ENCODE results near the gene CSF3. TPM values are rescaled to one million over a fixed set of nuclear protein-coding genes. Genes with fewer than 3 reads are reported as not detected.
"Not testable (repeated sequence)": the region's sequence is repeated elsewhere in the genome, so short reads cannot be mapped to it uniquely, and the experiment has no call there.

The CSF3 gene
- total RNA-seq, 1 donor from 2014 or later: not detected

GRCh38 chr17:40005520-40005919, 9.7 kb upstream of the CSF3 start:
- no peak for DNase-seq (ENCODE audit: low read depth)
- H3K4me3 ChIP-seq (ENCODE audit: low read depth, low read length): no peak overlapping the region
- TF ChIP-seq CTCF (conservative IDR thresholded peaks at IDR 0.05; ENCODE audit: low read depth, low read length): no peak

GRCh38 chr17:40010946-40011500, 4.2 kb upstream of the CSF3 start:
- DNase-seq (ENCODE audit: low read depth): not testable (repeated sequence)

DNA sequence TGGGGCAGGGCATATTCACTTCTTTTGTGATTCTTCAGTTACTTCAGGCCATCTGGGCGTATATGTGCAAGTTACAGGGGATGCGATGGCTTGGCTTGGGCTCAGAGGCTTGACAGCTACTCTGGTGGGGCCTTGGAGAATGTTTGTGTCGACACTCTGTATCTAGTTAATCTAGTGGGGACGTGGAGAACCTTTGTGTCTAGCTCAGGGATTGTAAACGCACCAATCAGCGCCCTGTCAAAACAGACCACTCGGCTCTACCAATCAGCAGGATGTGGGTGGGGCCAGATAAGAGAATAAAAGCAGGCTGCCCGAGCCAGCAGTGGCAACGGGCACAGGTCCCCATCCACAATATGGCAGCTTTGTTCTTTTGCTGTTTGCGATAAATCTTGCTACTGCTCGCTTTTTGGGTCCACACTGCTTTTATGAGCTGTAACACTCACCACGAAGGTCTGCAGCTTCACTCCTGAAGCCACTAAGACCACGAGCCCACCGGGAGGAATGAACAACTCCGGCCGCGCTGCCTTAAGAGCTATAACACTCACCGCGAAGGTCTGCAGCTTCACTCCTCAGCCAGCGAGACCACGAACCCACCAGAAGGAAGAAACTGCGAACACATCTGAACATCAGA, 3.1 kb upstream of the CSF3 start:
- not testable (repeated sequence) for DNase-seq (ENCODE audit: low read depth); H3K4me3 ChIP-seq (ENCODE audit: low read depth, low read length)

More at GRCh38 chr17:40010946-40011500, 4.2 kb upstream of the CSF3 start:
- H3K4me3 ChIP-seq (ENCODE audit: low read depth, low read length): not testable (repeated sequence)

GRCh38 chr17:40014375-40014980, 762 bp upstream of the CSF3 start:
- no peak overlapping the region for H3K4me3 ChIP-seq (ENCODE audit: low read depth, low read length)
- no peak for TF ChIP-seq CTCF (conservative IDR thresholded peaks at IDR 0.05; ENCODE audit: low read depth, low read length)
- DNase-seq (ENCODE audit: low read depth): no peak

DNA sequence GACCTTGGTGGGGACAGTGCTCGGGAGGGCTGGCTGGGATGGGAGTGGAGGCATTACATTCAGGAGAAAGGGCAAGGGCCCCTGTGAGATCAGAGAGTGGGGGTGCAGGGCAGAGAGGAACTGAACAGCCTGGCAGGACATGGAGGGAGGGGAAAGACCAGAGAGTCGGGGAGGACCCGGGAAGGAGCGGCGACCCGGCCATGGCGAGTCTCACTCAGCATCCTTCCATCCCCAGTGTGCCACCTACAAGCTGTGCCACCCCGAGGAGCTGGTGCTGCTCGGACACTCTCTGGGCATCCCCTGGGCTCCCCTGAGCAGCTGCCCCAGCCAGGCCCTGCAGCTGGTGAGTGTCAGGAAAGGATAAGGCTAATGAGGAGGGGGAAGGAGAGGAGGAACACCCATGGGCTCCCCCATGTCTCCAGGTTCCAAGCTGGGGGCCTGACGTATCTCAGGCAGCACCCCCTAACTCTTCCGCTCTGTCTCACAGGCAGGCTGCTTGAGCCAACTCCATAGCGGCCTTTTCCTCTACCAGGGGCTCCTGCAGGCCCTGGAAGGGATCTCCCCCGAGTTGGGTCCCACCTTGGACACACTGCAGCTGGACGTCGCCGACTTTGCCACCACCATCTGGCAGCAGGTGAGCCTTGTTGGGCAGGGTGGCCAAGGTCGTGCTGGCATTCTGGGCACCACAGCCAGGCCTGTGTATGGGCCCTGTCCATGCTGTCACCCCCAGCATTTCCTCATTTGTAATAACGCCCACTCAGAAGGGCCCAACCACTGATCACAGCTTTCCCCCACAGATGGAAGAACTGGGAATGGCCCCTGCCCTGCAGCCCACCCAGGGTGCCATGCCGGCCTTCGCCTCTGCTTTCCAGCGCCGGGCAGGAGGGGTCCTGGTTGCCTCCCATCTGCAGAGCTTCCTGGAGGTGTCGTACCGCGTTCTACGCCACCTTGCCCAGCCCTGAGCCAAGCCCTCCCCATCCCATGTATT, 1.1 kb downstream of the CSF3 start:
- TF ChIP-seq CTCF (conservative IDR thresholded peaks at IDR 0.05; ENCODE audit: low read depth, low read length): no peak
- no peak for DNase-seq (ENCODE audit: low read depth)
- no peak overlapping the region for H3K4me3 ChIP-seq (ENCODE audit: low read depth, low read length)

DNA sequence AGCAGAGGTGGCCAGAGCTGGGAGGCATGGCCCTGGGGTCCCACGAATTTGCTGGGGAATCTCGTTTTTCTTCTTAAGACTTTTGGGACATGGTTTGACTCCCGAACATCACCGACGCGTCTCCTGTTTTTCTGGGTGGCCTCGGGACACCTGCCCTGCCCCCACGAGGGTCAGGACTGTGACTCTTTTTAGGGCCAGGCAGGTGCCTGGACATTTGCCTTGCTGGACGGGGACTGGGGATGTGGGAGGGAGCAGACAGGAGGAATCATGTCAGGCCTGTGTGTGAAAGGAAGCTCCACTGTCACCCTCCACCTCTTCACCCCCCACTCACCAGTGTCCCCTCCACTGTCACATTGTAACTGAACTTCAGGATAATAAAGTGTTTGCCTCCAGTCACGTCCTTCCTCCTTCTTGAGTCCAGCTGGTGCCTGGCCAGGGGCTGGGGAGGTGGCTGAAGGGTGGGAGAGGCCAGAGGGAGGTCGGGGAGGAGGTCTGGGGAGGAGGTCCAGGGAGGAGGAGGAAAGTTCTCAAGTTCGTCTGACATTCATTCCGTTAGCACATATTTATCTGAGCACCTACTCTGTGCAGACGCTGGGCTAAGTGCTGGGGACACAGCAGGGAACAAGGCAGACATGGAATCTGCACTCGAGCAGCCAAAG, 2.3 kb downstream of the CSF3 start:
- no peak for DNase-seq (ENCODE audit: low read depth)
- no peak overlapping the region for H3K4me3 ChIP-seq (ENCODE audit: low read depth, low read length)
- no peak for TF ChIP-seq CTCF (conservative IDR thresholded peaks at IDR 0.05; ENCODE audit: low read depth, low read length)

- TF ChIP-seq CTCF (conservative IDR thresholded peaks at IDR 0.05; ENCODE audit: low read depth, low read length): no peak
- DNase-seq (ENCODE audit: low read depth): no peak
- no peak overlapping the region for H3K4me3 ChIP-seq (ENCODE audit: low read depth, low read length)
Observed at GRCh38 chr17:40018211-40019121, 3.2 kb downstream of the CSF3 start.

Data from epithelial cell of proximal tubule (primary cell).